Measurements from ENCODE around the gene CRYBG1. TPM values are rescaled to one million over a fixed set of nuclear protein-coding genes. Genes with fewer than 3 reads are reported as not detected.

Gene CRYBG1
- total and polyA plus RNA-seq, 4 experiments from 2014 or later, result 20.5 to 47.1 (median 38.5) TPM

DNA sequence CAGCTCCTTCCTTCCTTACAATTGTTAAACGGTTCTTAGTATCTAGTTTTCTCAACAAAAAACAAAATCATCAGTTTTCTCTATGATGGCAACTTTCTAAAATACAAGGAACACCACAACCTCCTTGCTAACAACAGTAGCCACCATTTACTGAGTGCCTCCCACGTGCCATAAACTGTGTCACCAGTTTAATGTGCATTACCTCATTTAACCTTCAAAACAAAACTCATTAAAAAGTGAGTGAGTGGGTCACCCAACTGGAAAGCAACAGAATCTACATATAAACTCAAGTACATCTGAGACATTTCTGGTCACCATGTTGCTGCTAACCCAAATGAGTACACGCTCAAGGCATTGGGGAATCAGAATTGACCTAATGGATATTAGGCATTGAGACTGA is 257.8 kb downstream of the CRYBG1 start:
- Histone ChIP-seq H3K27me3 (ENCODE audit: insufficient read depth, low read length) (no peaks in the 10 kb centered on the region), H3K36me3 (ENCODE audit: insufficient read depth, low read length) (no peaks in the 10 kb centered on the region), H3K9me3 (ENCODE audit: control insufficient read depth in 1 of 2, low read length in 2 of 2) (no peaks in the 10 kb centered on the region), H3K4me1 (ENCODE audit: insufficient read depth, low read length) (no peaks in the 10 kb centered on the region), H3K27ac (ENCODE audit: low read depth, low read length) (no peak overlapping the region), H3K4me3 (ENCODE audit: low read length in 2 of 2) (no peak overlapping the region)
- CTCF ChIA-PET (ENCODE audit: partially characterized antibody), result interaction anchor here (2.9 kb wide), 1 partner anchor 9 kb away, joined by 17 read pairs; no protein-coding TSS in a partner anchor
- no peak for DNase-seq
- H3K27ac Mint-ChIP-seq, result no peak overlapping the region
- intact Hi-C loops (cut with micrococcal nuclease), result no loop called here
- POLR2A ChIA-PET (ENCODE audit: partially characterized antibody), result no interaction called here
- H3K4me1 Mint-ChIP-seq, result no peaks in the 10 kb centered on the region
- H3K27me3 Mint-ChIP-seq, result no peaks in the 10 kb centered on the region
- no peak overlapping the region for H3K4me3 Mint-ChIP-seq
- H3K9me3 Mint-ChIP-seq, result no peaks in the 10 kb centered on the region
- H3K36me3 Mint-ChIP-seq, result peaks cover 26 to 43% of the 10 kb centered on the region in 2 donors

DNA sequence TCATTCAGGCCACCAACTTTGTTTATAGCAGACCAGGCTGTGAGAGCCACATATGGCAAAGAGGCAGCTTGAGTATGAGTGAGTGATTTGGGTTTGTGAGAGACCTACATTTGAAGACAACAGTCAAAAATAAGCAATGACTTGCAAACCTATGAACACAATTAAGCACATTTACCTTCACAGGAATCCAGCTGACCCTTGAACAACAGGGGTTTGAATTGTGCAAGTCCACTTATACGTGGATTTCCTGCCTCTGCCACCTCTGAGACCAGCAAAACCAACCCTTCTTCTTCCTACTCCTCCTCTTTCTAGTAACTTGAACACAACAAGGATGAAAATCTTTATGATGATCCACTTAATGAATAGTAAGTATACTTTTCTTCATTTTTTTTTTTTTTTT is 258.7 kb downstream of the CRYBG1 start:
- Mint-ChIP-seq H3K4me1 (no peaks in the 10 kb centered on the region), H3K27ac (no peak overlapping the region), H3K27me3 (no peaks in the 10 kb centered on the region), H3K9me3 (no peaks in the 10 kb centered on the region), H3K4me3 (no peak overlapping the region), H3K36me3 (peaks cover 20 to 40% of the 10 kb centered on the region in 2 donors)
- no peaks in the 10 kb centered on the region for H3K4me1 ChIP-seq (ENCODE audit: insufficient read depth, low read length)
- intact Hi-C loops (cut with micrococcal nuclease), result no loop called here
- ChIA-PET POLR2A (ENCODE audit: partially characterized antibody) (no interaction called here), CTCF (ENCODE audit: partially characterized antibody) (interaction anchor here (1.2 to 2.9 kb wide), 2 partner anchors 10 to 11 kb away, joined by 3 to 17 read pairs; no protein-coding TSS in a partner anchor)
- H3K4me3 ChIP-seq (ENCODE audit: low read length in 2 of 2), result no peak overlapping the region
- no peaks in the 10 kb centered on the region for H3K36me3 ChIP-seq (ENCODE audit: insufficient read depth, low read length)
- no peaks in the 10 kb centered on the region for H3K27me3 ChIP-seq (ENCODE audit: insufficient read depth, low read length)
- no peaks in the 10 kb centered on the region for H3K9me3 ChIP-seq (ENCODE audit: control insufficient read depth in 1 of 2, low read length in 2 of 2)
- no peak for DNase-seq
- H3K27ac ChIP-seq (ENCODE audit: low read depth, low read length), result no peak overlapping the region

- no peaks in the 10 kb centered on the region for H3K9me3 Mint-ChIP-seq
- ChIA-PET CTCF (ENCODE audit: partially characterized antibody) (no interaction called here), POLR2A (ENCODE audit: partially characterized antibody) (no interaction called here)
- H3K4me3 Mint-ChIP-seq, result no peak overlapping the region
- H3K27ac Mint-ChIP-seq, result no peak overlapping the region
- peaks cover 15 to 40% of the 10 kb centered on the region in 2 donors for H3K36me3 Mint-ChIP-seq
- intact Hi-C loops (cut with micrococcal nuclease), result no loop called here
- peaks cover 0 to 4% (median 2%) of the 10 kb centered on the region in 4 donors for H3K4me1 Mint-ChIP-seq
- H3K9me3 ChIP-seq (ENCODE audit: control insufficient read depth in 1 of 2, low read length in 2 of 2), result no peaks in the 10 kb centered on the region
- no peaks in the 10 kb centered on the region for H3K27me3 Mint-ChIP-seq
- H3K27me3 ChIP-seq (ENCODE audit: insufficient read depth, low read length), result no peaks in the 10 kb centered on the region
- no peak overlapping the region for H3K4me3 ChIP-seq (ENCODE audit: low read length in 2 of 2)
- H3K27ac ChIP-seq (ENCODE audit: low read depth, low read length), result no peak overlapping the region
- no peaks in the 10 kb centered on the region for H3K36me3 ChIP-seq (ENCODE audit: insufficient read depth, low read length)
- no peaks in the 10 kb centered on the region for H3K4me1 ChIP-seq (ENCODE audit: insufficient read depth, low read length)
- no peak for DNase-seq
Observed at GRCh38 chr6:106620931-106621672, 260.6 kb downstream of the CRYBG1 start.

Other genes starting within 250 kb of the CRYBG1 start
- gene ATG5, start 35.0 kb upstream of the CRYBG1 start, total RNA-seq, result 10 to 100 TPM; 26.8 to 30.2 TPM
- gene ATG5, start 35.0 kb upstream of the CRYBG1 start, polyA plus RNA-seq, result 10 to 100 TPM; 40.1 to 49.7 TPM

All from CD4-positive, alpha-beta memory T cell (primary cell).